GM21367 (cell line): ENCODE data around the gene TSPAN5.

ENCODE experiments used
- ATAC-seq: cut with Tn5 transposase; IDR thresholded peaks from one replicate; pipeline ENCODE4 v1.9.1; 2021; ENCODE audit not compliant: unreplicated experiment

Gene TSPAN5

GRCh38 chr4:98646422-98646821 lies 12.0 kb downstream of the TSPAN5 start:
- no peak for ATAC-seq

GRCh38 chr4:98645527-98645926 lies 12.9 kb downstream of the TSPAN5 start:
- ATAC-seq, result no peak

- no peak for ATAC-seq
Measured at GRCh38 chr4:98643755-98644154, 14.7 kb downstream of the TSPAN5 start.

- no peak for ATAC-seq
Measured at GRCh38 chr4:98642991-98643426, 15.4 kb downstream of the TSPAN5 start.

GRCh38 chr4:98641906-98642668 lies 16.3 kb downstream of the TSPAN5 start:
- no peak for ATAC-seq

GRCh38 chr4:98641376-98641775 lies 17.0 kb downstream of the TSPAN5 start:
- ATAC-seq, result no peak

DNA sequence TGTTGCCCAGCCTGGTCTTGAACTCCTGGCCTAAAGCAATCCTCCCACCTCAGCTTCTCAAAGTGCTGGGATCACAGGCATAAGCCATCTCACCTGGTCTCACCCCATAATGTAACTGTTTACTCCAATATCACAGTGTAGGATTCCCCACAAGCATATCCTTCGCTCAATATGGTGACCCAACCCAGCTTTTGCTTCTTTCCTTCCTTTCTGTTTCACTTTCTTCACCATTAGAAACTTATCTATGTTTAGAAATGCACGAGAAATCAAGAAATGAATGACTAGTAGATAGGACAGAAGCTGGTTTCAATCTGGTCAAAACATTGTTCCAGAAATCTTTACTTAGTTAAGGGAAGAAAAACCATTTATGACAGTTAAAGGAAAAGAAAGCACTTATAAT lies 18.9 kb downstream of the TSPAN5 start:
- ATAC-seq, result peak; percentile 67

GRCh38 chr4:98639108-98639507 lies 19.3 kb downstream of the TSPAN5 start:
- ATAC-seq, result no peak

DNA sequence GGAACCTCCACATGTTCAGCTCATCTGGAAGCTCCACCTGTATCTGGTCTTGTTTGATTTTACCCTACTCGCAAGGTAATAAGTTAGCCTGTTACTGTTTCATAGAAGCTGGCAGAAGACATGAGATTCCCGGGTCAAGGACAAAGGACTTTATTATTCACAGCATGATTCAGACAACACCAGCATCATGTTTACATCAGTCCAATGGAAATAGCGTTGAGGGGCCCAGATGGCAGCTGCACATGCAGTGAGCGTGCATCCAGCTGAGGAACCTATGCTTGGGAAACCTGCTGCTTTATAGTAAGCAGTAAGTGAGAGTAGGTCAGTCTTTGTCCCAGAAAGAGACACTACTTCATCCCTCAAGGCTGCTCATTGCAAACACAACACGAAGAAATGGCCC lies 19.8 kb downstream of the TSPAN5 start:
- ATAC-seq, result no peak

GRCh38 chr4:98634061-98634460 lies 24.4 kb downstream of the TSPAN5 start:
- ATAC-seq, result no peak

GRCh38 chr4:98633159-98633558 lies 25.3 kb downstream of the TSPAN5 start:
- no peak for ATAC-seq

GRCh38 chr4:98632258-98632657 lies 26.2 kb downstream of the TSPAN5 start:
- no peak for ATAC-seq

GRCh38 chr4:98631506-98631905 lies 26.9 kb downstream of the TSPAN5 start:
- ATAC-seq, result no peak

GRCh38 chr4:98630737-98631454 lies 27.5 kb downstream of the TSPAN5 start:
- no peak for ATAC-seq

DNA sequence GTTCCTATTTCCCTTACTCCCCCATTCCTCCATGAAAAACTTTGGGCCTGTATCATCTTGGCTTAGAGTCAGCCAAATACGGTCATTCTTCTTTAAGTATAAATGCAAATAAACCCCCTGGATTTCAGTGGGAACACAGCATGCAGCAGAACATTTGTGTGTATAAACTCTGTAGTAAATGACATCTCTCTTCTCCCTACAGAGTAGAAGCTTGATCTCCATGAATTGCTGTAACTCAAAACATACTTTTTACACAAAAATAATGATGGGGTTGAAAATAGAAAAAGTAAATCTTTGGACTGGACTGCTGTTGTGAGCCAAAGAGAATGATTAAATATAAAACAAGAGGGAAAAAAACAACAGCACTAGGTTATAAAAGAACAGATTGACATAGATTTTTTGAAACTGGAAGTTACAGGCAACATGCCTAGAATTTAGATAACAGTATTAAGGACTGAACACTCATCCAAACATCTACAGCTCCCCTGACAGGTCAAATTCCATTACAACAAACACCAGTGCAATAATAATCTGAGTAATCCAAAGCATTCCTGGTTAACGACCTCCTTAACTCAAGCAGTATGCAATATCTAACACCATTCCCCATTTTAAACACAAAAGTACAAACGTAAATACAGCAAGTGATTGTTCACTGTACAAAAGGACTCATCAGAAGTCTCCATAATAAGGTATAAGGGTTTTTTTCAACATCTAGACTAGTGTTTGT lies 30.7 kb downstream of the TSPAN5 start:
- ATAC-seq, result no peak

DNA sequence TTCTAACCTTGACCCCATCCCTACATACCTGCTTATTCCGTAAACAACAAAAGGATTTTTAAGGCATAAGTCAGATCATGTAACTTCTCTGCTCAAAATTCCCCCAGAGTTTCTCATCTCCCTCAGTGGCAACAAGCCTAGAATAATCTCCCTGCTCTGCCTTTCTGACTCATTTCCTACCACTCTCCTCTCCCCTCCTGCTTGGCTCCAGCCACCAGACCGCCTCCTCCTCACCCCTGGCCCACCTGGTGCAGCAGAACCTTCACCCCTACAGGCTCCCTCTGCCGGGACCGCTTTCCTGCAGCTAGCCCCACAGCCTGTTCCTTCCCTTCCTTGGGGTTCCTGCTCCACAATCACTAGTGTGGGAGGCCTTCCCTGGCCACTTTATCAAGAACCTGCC lies 32.1 kb downstream of the TSPAN5 start:
- no peak for ATAC-seq

- ATAC-seq, result no peak
Measured at GRCh38 chr4:98625920-98626319, 32.5 kb downstream of the TSPAN5 start.

GRCh38 chr4:98625399-98625798 lies 33.0 kb downstream of the TSPAN5 start:
- no peak for ATAC-seq

DNA sequence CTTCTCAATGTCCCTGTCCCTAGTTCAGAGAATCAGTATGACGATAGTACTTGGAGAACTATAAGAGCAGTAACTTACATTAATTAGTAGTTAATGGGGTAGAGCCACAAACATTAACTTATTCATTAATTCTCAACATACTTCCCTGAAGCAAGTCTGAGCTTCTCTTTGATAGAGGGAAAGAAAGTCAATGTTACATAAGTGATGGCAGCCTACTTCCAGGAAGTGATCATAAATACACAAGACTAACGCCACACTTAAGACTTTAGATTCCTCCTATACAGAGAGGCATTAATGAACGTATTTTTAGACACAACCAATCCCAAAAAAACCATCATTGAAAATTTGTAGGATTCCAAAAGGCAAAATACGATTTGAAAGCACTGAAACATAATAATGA lies 33.8 kb downstream of the TSPAN5 start:
- no peak for ATAC-seq

- no peak for ATAC-seq
Measured at GRCh38 chr4:98624144-98624543, 34.3 kb downstream of the TSPAN5 start.

DNA sequence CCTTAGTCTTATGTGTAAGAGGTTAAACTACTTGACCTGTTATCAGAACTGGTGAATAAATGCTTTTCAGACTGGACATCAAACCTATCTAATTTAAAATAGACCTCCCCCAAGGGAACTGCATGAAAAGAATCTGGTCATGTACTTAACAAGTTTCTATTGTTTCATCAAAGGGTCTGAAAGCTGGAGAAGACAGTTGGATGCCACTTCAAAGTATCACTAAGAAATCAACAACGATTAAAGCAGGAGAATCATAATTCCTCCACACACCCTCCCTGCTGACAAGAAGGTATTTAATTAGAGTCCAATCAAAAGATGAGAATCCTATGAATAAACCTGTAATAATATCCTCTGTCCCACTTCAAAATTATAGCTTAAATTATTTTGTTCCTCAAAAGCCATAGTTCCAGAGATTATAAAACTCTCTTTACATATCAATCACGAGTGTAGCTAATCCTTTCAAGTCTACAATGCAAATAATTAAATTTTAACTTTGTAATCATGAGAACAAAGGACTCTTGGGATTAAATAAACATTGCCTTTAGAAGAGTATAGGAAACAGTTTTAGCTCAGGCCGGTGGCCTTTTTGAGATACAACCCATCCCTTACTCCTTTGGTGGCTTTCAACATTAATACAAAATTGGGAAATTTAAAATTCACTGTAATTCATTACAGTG lies 35.1 kb downstream of the TSPAN5 start:
- ATAC-seq, result no peak
